GM18508 (cell line): Measurements from ENCODE around the gene ZNF70.

Source experiments
- ATAC-seq: cut with Tn5 transposase; IDR thresholded peaks from one replicate; pipeline ENCODE4 v1.9.1; 2021; ENCODE audit warnings: moderate number of reproducible peaks; ENCODE audit not compliant: insufficient read depth, unreplicated experiment

Gene ZNF70

DNA sequence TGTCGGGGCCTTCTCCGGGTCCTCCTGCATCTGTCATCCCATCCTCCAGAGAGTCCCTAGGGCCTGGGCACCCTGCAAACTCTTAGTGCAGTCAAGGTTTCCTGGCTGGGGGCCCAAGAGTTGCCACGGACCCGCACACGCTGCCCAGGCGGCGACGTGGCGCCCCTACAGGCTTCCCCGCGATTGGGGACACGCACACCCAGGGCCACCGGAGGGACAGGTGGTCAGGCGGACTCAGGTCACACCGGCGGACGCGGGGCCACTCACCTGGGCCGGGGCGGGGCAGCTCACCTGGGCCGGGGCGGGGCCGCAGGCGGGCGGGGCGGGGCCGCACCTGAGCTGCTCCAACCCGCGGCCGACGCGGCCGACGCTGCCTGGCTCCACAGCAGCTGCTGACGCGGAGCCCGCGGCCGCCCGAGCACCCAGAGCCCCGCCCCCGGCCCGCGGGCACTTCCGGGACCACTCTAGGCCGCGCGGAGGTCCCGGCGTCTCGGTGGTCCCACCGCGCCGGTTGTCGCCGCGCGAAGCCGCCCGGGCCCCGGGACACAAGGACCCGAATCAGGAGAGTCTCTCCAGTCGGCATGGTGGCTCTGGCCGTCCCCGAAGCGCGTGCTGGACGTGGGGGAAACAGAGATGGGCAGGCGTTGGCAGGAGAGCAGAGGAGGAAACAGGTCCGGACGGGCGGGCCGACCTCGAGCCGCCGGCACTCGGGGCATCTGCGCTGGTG is at the start of gene ZNF70:
TSS of gene ZNF70 (minus strand) at position 399 of the 727 bp plus-strand sequence. CDS start 5,972 bp downstream, outside the sequence.
- no peak for ATAC-seq

DNA sequence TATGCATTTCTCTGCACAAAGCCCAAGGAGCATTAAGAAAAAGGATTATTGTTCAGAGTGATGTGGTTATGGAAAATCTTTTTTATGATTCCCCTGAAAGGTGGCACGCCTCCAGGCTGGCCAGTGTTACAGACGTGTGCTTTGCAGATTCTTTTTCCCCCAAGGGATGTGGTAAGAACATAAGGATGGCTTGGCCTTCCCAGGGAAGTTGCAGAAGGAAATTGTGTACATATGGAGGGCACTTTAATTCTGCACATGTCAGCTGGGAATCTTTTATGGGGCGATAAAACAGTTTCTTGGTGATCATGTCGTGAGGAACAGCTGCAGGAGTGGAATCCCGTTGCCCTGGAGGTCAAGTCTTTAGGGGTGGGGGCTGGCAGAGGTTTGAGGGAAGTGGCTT is 45.5 kb upstream of the ZNF70 start:
- ATAC-seq = no peak

GRCh38 chr22:23793326-23793725 is 42.4 kb upstream of the ZNF70 start:
- ATAC-seq = no peak

GRCh38 chr22:23791738-23792645 is 41.1 kb upstream of the ZNF70 start:
- ATAC-seq = no peak

- no peak for ATAC-seq
Measured at GRCh38 chr22:23790819-23791737, 40.2 kb upstream of the ZNF70 start.

- no peak for ATAC-seq
Measured at GRCh38 chr22:23789638-23790037, 38.7 kb upstream of the ZNF70 start.

GRCh38 chr22:23789121-23789520 is 38.2 kb upstream of the ZNF70 start:
- ATAC-seq = no peak

DNA sequence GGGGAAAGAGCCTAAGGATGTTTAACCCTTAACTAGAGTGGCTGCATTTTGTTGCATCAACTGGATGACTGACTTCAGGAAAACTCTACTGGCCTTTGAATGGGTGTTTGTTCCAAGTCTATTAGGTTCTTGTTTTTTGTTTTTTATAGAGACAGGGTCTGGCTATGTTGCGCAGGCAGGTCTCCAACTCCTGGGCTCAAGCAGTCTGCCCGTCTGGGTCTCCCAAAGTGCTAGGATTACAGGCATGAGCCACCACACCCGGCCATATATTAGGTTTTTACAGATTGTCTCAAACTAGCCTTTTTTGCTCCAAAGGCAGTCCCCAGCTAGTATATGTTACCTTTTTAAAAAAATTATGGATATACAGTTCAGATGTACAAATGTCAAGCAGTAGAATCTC is 37.0 kb upstream of the ZNF70 start:
- no peak for ATAC-seq

- no peak for ATAC-seq
Measured at GRCh38 chr22:23787600-23787896, 36.6 kb upstream of the ZNF70 start.

DNA sequence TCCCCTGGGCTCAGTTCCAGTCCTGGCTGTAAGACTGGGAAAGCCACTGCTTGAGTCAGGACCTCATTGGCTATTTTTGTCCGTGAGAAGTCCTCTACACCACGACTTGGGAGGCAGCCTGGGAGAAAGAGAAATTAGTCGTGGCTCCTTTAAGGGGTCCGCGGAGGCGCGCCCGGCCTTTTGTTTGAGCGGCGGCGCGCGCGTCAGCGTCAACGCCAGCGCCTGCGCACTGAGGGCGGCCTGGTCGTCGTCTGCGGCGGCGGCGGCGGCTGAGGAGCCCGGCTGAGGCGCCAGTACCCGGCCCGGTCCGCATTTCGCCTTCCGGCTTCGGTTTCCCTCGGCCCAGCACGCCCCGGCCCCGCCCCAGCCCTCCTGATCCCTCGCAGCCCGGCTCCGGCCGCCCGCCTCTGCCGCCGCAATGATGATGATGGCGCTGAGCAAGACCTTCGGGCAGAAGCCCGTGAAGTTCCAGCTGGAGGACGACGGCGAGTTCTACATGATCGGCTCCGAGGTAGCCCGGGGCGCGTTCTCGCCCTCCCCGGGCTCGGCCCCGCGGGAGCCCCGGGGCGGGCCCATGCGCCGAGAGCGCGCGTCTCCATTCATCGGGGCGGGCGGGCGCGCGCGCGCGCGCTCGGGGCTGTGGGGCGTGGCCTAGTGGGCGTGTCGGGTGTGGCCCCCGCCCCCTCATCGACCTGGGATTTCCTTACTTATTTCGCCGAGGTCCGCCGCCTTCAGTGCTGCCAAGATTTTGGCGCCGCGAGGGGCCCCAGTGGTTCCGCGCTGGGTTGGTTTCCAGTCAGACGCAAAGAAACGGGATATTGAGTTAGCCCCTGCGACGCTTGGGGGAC is 36.1 kb upstream of the ZNF70 start, which contains the start of gene SMARCB1:
TSS of gene SMARCB1 (plus strand) at position 215 of the 848 bp plus-strand sequence. CDS start at position 419, 204 bp downstream.
- no peak for ATAC-seq

DNA sequence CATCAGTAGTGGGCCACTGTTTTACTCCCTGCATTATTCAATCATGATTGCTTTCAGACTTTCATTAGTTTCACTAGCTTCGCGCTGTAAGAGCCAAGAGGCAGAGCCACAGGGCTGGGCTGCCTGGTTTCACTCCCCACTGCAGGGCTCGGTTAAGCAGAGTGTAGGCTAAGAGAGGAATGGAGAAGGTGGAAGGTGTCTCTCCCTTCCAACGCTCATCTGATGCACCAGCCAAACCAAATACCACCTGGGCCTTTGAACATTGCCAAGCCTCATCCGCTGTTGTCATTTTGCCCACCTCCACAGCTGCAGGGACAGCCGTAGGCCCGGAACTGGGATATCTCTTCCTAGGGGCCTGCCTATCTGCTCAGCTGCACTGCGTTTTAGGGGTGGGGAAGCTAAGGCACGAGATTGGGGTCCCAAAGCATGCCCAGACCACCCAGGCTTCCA is 35.4 kb upstream of the ZNF70 start:
- no peak for ATAC-seq

GRCh38 chr22:23784215-23784732 is 33.4 kb upstream of the ZNF70 start:
- ATAC-seq = no peak

DNA sequence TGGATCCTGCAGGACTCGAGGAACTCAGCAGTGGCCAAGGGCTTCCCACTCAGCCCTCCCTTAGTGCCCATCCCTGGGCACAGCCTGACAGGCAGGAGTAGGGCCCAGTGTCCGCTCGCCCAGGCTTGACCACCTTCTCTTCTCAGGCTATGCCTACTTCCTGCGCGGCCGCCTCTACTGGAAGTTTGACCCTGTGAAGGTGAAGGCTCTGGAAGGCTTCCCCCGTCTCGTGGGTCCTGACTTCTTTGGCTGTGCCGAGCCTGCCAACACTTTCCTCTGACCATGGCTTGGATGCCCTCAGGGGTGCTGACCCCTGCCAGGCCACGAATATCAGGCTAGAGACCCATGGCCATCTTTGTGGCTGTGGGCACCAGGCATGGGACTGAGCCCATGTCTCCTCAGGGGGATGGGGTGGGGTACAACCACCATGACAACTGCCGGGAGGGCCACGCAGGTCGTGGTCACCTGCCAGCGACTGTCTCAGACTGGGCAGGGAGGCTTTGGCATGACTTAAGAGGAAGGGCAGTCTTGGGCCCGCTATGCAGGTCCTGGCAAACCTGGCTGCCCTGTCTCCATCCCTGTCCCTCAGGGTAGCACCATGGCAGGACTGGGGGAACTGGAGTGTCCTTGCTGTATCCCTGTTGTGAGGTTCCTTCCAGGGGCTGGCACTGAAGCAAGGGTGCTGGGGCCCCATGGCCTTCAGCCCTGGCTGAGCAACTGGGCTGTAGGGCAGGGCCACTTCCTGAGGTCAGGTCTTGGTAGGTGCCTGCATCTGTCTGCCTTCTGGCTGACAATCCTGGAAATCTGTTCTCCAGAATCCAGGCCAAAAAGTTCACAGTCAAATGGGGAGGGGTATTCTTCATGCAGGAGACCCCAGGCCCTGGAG is 32.6 kb upstream of the ZNF70 start:
- no peak for ATAC-seq

DNA sequence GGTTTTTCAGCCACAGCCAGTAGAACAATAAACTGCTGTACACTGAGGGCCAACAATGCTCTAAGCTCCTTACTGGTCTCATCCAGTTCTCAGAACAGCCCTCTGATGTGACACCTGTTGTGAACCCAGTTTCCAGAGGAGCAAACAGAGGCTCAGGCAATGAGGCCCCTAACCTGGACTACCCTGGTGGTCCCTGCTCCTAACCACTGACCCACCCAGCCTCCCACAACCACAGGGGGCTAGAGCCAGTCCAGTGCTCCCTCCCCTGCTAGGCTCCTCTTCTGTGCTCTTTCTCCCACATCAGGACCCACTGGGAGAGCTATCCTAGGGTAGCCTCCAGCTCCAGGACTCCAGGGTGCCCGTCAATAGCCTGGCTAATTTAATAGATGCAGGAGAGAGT is 31.8 kb upstream of the ZNF70 start:
- no peak for ATAC-seq

DNA sequence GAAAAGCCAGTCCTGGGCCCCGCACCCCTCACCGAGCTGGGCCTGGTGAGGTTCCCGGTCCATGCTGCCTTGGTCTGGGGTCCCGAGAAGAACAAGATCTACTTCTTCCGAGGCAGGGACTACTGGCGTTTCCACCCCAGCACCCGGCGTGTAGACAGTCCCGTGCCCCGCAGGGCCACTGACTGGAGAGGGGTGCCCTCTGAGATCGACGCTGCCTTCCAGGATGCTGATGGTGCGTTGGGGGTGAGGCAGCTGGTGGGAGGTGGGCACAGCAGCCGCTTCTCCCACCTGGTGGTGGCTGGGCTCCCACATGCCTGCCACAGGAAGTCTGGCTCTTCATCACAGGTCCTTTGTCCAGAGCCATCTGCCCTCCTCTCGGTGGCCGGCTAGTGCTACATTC is 31.3 kb upstream of the ZNF70 start:
- no peak for ATAC-seq

DNA sequence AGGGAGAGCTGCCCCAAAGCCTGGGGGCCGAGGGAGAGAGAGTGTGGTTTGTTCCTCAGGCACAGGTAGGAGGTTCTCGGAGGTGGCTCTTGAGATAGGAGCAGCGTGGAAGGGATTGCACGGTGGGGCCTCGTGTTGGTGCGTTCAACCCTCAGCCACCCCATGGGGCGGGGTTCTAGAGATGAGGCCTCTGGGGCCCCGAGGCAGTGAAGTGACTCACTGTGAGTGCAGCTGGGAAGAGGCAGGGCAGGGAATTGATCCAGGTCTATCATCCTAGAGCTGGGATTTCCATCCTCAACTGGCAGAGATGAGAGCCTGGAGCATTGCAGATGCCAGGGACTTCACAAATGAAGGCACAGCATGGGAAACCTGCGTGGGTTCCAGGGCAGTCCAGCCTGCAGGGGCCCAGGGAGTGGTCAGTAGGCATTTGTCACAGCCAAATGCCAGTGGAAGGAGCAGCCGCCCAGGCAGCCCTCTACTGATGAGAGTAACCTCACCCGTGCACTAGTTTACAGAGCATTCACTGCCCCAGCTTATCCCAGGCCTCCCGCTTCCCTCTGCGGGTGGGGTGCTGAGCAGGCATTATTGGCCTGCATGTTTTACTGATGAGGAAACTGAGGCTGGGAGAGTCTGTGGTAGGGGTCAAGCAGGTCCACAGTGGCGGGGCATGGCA is 30.7 kb upstream of the ZNF70 start:
- no peak for ATAC-seq

DNA sequence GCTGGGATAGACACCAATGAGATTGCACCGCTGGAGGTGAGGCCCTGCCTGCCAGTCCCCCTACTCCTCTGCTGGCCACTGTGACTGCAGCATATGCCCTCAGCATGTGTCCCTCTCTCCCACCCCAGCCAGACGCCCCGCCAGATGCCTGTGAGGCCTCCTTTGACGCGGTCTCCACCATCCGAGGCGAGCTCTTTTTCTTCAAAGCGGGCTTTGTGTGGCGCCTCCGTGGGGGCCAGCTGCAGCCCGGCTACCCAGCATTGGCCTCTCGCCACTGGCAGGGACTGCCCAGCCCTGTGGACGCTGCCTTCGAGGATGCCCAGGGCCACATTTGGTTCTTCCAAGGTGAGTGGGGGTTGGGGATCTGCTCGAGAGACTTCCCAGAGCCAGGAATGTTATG is 30.2 kb upstream of the ZNF70 start:
- no peak for ATAC-seq
